NCI-H1930 (cell line): Measurements from ENCODE around the gene ZC2HC1C.
"Not testable (repeated sequence)": the region's sequence is repeated elsewhere in the genome, so short reads cannot be mapped to it uniquely, and the experiment has no call there.

ENCODE experiments used
- DNase-seq, 2 experiments: peaks; one replicate each; lab custom pipeline; 2025; lab: John Stamatoyannopoulos, UW

ZC2HC1C gene

DNA sequence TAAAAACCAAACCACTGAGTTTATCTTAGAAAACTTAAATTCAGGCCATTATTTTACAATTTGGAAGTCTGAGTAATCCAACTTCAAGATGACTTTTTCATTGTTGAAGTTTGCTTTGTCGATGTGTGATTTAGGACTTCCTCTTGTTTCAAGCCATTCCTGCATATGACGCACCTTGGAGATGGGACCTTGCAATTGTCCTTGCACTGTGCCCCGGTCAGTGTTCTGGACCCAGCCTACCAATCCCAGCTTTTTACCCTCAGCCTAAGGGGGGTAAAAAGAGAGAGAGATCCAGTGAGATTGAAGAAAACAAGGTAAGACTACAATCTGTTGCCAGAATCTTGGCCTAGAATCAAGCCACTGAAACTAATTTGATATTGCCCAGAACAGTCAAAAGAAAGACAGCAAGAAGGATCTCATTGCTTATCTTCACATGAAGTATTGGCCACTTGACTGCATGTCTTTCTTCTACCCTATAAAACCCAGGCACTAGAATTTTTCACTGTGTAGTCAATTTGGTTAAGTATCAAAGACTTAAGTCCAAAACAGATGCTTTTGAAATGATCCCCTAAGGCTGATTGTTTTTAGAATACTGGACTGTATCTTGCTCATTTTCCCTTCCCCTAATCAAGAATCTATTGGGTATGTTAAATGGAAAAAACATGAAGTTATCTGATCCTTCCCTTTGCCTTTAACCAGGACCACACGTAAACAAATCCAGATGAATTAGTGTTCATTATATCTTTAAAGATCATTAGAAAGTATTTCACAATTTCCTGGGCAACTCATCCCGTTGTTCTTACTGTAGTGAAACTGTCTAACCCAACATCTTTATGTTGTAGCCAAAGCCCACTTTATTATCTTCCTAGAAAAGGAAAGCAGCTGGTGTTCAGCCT lies 15.8 kb upstream of the ZC2HC1C start:
- DNase-seq, result no peak

DNA sequence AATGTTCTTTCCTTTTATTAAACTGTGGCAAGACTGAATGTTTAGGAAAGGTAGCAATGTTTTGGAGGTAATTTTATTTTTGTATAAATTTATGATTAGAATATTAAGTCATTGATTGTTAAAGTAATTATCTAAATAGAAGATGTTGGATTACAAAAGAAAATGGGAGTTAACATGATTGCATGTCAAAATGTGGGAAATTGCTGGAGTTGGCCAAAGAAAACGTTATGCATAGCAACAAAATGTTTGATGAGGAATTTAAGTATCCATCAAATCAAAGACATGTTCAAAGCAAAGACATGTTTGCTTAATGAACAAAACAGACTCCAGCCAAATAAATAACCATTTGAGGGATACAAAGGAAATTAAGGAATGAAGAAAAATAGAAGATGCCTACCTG lies 15.0 kb upstream of the ZC2HC1C start:
- DNase-seq, result no peak

DNA sequence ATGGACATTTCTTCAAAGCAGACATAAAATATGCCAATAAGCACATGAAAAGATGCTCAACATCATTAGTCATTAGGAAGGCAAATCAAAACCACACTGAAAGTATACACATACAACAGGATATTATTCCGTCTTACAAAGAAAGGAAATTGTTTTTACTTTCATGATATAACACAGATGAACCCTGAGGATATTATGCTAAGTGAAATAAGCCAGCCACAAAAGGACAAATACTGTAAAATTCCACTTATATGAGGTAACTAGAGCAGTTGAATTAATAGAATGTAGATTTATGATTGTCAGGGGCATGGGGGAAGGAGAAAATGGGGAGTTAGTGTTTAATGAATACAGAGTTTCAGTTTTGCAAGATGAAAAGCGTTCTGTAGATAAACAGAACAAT lies 9.8 kb upstream of the ZC2HC1C start:
- DNase-seq, result no peak

DNA sequence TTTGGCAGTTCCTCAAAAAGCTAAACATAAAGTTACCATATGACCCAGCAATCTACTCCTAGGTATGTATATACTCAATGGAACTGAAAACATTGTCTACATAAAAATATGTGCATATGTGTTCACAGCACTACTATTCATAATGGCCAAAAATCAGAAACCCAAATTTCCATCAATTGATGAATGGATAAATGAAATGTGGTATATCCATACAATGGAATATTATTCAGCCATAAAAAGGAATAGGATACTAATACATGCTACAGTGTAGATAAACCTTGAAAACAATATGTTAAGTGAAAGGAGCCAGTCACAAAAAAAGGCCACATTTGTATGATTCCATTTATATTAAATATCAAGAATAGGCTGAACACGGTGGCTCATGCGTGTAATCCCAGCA lies 9.0 kb upstream of the ZC2HC1C start:
- no peak for DNase-seq

DNA sequence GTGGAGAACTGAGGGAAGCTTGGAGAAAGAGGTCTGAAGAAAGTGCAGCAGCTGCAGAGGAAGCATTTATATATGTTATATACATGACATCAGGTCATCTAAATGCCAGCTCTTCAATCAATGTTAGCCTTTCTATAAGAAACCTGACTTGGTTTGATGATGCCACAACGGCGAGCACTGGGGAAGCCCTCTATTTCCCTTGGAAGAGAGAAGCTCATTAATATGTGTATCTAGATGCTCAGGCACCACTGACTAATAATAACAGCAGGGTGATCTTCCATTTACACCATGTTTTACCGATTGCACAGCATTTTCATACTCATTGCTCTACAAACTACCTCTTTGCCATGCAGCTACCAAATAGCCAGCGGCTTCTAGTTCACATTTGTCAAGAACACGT lies 6.4 kb upstream of the ZC2HC1C start:
- no peak for DNase-seq

DNA sequence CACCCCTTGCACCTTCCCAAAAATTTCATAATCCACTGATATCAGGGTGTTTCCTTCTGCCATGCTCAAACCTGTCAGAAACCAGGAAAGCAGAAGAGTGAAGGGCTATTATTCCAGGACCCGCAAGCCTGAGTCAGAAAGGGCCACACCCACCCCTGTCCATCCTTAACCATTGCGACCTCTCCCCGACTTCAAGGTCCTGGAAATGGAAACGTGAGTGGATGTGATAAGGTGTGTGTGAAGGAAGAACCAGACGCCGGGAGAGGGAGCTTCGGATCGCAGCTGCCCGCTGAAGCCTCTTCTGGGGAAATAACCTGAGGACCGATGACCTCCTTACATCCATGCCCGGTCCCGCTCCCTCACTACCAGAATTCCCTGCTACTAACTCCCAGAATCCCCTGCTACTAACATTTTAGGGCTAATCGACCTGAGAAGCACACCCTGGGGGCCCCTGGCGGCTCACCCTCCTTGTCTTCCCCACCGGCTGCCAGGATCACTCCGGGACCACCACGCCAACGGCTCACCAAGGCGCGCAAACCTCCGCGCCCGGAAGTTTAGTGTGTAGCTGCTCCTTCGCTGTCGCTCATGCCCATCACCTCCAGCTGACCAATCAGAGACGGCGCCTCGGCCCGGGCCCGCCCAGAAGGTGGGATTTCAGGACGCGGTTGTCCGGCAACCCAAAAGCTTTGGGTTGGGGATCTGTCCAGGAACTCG lies 5.8 kb upstream of the ZC2HC1C start, which contains the start of gene ACYP1:
Gene ACYP1, minus strand, starts transcription at position 534 of the 714 bp plus-strand sequence. Its CDS starts 471 bp downstream, at position 63.
- peak; percentile 87 to 90 for DNase-seq

DNA sequence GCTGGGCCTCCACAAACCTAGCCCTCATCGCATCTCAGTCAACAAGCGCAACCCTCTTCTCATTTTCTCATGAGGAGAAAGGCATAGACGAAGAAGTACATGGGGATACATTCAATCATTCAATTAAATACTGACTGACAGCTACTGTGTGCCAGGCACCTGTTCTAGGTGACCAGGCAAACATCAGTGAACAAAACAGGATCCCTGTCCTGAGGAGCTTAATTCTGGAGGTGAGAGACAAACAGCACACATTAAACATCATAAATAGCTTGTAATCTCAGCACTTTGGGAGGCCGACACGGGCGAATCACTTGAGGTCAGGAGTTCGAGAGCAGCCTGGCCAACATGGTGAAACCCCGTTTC lies 5.3 kb upstream of the ZC2HC1C start:
- DNase-seq, result no peak

DNA sequence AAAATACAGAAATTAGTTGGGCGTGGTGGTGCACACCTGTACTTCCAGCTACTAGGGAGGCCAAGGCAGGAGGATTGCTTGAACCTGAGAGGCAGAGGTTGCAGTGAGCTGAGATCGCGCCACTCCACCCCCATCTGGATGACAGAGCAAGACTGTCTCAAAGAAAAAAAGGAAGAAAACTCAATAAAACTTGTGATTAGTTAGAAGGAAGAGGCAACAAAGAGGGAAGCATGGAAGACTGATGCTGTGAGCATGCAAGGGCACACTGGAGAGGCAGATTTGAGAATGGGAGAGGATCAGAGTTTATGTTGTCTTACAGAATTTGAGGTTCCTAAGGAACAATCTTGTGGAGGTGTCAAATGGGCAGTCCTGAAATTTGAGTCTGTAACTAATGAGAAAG lies 2.8 kb upstream of the ZC2HC1C start:
- DNase-seq, result no peak

DNA sequence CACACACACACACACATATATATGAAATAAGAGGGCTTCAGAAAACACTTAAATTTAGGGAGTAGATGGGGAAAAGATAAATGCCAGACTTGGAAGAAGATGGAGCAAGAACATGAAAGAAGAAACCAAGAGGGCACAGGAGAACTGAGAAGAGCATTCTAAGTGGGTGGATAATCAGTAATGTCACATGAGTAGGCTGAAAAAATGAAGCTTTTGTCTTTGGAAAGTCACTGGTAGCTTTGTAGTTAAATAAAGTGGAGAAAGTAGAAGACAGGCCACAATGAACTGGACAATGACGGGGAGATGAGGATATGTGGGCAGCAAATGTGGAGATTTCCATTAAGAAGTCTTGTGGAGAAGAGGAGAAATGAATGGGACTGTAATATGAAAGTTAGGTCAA lies 2.2 kb upstream of the ZC2HC1C start:
- no peak for DNase-seq

DNA sequence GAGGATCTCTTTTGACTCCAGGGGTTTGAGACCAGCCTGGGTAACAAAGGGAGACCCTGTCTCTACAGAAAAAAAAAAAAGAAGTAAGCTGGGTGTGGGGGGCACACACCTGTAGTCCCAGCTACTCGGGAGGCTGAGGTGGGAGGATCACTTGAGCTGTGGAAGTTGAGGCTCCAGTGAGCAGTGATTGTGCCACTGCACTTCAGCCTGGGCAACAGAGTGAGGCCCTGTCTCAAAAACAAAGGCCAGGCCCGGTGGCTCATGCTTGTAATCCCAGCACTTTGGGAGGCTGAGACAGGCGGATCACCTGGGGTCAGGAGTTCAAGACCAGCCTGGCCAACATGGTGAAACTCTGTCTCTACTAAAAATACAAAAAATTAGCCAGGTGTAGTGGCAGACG lies 1.7 kb upstream of the ZC2HC1C start:
- not testable (repeated sequence) for DNase-seq

DNA sequence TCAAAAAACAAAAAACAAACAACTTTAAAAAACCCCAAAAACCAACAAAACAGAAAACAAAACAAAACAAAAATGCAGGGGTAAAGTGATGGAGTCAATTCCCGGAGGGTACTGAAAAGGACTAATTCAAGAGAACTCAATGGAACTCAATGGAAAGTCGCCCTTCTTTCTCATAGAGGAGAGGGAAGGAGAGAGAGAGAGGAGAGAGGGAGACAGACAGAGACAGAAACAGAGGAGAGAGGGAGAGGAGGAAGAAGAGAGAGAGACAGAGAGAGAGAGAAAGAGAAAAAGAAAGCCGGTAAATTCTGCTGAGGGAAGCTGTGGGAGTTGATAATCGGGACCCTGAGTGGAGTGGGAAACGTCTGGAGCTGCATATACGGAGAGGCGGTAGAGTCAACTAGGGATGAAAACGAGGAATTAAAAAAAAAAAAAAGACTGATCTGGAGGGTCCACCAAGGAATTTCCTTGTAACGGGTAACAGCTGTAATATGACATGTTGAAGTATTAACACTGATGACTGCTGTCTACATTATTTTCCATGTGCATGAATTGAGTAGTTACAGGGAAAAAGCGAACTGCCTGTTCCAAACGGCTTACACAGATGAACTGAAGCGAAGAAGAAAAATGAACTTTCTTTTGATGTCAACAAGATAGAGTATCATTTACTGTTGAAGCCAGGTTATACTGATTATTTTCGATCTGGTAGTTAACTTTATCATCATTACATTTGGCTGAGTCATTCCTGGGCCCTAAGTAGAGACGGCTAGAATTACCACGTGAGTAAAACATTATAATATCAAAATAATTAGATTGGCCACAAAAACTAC lies 934 bp upstream of the ZC2HC1C start:
- DNase-seq, result no peak

DNA sequence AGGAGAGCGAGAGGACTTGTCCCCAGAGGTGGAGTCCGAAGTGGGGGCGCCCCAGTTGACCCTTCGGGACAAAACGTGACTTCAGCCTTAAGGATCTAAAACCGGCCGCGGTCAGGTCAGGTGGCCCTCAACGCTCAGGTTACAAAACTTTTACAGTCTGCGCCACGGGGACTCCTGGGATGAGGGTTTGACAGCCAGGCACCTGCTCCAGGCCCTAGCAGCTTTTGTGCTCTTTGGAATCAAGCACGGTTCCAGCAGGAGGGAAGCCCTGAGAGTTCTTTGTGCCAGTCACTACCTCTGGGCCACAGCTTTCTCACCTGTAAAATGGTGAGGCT lies 337 bp downstream of the ZC2HC1C start:
- no peak for DNase-seq

DNA sequence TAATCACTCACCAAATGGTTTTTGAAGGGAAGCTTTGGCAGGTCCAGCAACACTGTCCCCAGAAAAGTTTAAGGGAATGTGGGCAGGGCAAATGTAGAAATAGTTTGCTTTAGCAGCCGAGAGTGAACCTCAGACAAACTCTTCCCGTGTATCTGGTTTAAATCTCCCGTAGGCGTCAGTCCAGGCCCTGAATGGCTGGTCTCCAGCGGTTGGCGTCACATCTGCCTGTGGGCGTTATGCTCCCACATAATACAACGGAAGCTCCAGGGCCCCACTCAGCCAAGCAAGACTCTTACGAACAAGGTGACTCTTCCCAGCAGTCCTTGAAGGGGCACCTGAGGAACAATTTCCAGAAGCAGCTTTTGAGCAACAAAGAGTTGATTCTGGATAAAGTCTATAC lies 942 bp downstream of the ZC2HC1C start:
- no peak for DNase-seq

DNA sequence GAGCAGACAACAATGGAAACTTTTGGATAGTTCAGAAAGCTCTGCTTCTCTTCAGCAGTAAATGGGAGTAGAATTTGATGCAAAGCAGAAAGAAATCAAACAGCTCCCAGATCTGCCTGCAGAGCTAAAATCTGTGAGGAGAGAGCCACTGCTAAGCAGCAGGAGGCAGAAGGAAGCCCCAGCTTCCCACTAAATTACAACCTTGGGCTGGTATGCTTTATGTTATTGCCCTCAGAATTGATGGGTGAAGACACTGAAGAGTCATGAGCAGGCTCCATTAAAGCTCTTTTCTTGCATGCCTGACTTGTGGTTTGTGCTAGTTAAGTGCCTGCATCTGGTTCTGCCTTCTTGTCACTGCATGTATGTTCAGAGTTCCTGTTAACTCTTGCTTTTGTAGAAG lies 8.4 kb downstream of the ZC2HC1C start:
- DNase-seq, result no peak

DNA sequence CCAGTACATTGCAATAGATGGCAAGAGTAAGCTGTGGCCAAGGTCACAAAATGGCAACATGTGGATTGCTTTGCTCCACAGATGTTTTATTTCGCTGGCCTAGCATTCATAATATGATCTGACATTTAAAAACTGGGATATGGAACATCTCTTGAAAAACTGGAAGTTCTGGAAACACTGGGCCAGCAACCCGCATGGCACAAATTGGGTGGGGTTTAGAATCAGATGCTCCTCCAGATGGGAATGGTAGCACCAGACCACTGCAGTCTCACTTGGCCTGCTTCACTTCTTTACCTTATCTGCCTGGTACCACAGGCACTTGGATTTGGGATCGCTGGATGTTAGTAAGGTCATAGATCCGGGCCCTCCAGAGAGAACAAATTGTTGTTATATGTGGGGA lies 10.1 kb downstream of the ZC2HC1C start:
- no peak for DNase-seq

DNA sequence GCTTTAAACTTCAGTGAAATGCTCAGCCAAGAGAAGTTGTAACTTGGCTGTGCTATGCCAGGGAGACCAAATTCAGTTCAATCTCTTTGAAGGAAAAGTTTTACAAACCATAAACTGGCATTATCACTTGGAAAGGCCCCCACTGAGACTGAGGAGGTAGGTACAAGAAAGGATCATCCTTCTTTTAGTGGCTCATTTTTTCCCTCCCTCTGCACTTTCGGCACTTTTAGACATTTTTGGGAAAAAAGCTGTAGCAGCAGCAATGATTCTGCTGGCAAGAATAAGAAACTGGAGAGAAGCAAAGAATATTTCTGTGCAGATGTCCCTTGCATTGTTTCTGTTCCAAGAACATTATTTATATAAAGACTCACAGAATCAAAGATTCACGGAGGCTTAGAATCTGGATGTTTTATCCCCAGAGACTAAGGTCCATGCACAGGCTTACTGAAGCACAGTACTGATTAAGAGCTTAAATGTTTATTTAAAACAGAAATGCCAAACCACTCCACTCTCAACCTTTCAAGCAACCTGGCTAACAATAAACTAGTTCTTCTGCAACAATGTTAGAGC lies 12.3 kb downstream of the ZC2HC1C start:
- no peak for DNase-seq

DNA sequence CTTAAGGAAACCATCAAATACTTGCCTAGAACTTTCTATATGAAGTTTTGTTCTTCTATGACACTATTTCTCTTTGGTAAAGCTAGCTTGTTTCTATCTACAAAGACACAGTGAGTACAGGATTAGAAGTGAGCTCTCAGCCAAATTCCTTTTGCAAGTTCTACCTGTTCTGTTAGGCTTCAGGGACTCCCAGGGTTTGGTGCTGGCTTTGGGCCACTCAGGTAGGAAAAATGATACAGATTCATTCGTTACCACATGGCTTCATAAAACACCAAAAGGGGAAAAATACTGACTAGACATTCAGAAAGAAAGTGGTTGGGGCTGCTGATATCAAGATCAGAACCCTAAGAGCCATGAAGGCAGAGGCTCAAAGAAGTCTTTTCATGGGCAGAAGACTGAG lies 13.8 kb downstream of the ZC2HC1C start:
- DNase-seq, result no peak

DNA sequence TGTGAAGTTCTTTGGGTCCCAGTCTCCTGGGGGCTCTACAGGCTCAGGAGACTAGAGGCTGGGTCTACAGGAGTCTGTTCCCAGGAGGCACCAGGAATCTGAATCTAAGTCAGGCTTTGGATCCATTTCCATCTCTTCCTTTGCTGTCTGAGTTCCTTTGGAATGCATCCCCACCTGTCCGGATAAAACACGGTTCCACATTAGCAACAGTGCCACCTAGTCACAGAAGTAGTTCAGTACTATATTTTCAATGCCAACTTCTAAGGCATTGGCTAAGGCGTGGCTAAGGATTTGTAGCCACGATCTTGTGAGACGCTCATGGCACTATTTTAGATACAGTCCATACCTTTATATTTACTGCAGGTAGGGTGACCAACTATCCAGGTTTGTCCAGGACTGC lies 15.1 kb downstream of the ZC2HC1C start:
- no peak for DNase-seq

DNA sequence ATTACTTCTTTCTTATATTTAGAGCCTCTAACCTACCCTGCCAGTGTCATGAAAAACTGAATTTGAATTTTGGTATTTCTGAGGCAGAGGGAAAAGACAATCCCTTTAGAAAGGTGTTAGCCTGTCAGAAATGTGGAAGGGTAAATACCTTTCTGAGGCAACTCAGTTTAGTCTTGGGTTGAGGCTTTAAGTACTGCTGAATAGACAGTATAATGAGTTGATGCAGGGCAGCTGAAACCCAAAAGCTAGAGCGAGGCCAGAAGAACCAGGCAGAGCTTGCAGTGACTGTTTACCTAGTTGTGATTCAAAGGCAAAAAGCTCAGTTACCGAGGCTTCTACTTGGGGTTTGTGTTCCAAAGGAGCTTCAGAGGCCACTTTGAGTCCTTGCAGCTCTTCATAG lies 18.7 kb downstream of the ZC2HC1C start:
- DNase-seq, result no peak

DNA sequence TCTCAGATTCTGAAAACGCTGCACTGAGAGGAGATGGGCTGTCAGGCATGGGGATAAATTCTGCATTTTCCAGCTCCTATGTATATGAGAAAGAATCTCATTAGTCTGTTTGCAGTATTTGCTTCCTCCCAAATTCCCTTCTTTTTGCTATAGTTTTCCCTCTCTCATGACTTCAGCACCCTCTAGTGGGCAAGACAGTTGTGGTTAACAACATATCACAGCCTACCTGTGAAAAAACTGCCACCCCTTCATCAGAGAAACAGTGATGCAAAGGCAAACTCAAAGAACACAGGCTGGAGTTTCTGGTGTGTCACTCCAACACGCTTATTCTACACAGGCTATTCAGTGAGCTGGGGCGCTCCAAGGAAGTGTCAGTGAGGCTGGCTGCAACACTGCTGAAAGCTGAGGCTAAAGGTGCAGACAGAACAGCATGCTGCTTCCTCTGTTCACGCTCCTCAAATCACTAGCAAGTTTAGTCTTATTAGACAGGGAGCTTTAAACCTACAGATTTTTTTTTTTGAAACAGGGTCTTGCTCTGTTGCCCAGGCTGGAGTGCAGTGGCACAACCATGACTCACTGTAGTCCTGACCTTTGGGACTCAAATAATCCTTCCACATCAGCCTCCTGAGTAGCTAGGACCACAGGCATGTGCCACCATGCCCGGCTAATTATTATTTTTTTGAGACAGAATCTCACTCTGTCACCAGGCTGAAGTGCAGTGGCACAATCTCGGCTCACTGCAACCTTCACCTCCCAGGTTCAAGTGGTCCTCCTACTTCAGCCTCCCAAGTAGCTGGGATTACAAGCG lies 19.3 kb downstream of the ZC2HC1C start:
- DNase-seq, result peak in 1 of 2 experiments; percentile 28

DNA sequence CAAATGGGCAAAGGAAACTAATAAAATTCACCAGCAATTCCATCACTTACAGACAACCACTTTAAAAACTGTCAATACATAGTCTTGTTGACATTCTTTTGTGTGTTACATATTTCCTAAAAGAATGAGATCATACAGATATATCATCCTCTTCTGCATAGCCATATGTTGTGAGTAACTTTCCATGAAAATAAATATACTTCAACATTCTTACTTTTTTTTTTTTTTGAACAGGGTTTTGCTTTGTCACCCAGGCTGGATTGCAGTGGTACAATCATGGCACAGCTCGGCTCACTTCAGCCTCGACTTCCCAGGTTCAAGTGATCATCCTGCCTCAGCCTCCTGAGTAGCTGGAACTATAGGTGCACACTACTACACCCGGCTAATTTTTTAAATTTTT lies 20.9 kb downstream of the ZC2HC1C start:
- DNase-seq, result no peak

DNA sequence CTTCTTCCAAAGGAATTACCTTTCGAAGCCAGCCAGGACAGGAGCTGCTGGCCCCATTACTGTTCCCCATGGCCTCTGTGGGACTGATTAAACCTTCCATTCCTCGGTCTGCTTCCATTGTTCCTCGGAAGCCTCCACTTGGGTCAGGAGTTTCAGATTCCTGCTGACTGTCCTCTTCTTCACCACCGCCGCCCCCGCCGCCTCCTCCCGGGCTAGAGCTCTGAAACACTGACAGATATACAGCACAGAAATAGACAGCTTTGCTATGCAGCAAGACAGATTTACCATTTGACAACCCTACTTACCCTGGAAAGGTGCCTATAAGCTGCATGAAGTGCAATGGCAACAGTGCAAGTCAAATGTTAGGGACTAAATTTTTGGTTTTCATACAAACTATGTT lies 21.8 kb downstream of the ZC2HC1C start:
- no peak for DNase-seq
